ENCODE data around the gene MYH14. TPM values are rescaled to one million over a fixed set of nuclear protein-coding genes. Genes with fewer than 3 reads are reported as not detected.

MYH14 gene
- polyA plus RNA-seq, 1 of the 3 experiments (the other 2 are of a cell fraction), result 0.02 TPM

DNA sequence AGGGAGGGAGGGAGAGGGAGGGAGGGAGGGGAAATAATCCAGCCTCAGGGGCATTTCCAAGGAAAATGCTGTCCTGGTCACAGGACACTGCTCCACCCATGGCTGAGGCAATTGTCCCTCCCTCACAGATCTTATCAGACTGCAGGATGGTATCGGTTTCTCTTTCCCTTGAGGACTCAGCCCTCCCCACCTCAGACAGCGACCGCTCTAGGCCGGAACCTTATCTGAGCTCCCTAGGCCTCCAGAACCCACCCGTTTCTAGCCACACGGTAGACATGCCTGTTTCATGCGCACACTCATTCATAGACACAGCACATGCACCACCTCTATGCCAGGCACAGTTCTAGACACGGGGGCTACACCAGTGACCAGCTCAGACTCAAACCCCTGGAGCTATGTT is 30.3 kb upstream of the MYH14 start:
- no peaks in the 10 kb centered on the region for H4K20me1 ChIP-seq (ENCODE audit: insufficient read depth)
- H3K36me3 ChIP-seq (replicated peaks in 1 of 2; ENCODE audit: control insufficient read depth in 1 of 2, insufficient read depth in 2 of 2, low read length in 1 of 2), result no peaks in the 10 kb centered on the region
- no peaks in the 10 kb centered on the region for H3K79me2 ChIP-seq (ENCODE audit: insufficient read depth)
- 10% methylated on average over 8 of the region's 8 CpGs for WGBS (ENCODE audit: low lambda C conversion rate)
- H3K4me2 ChIP-seq, result no peak overlapping the region
- ChIA-PET CTCF (no interaction called here), POLR2A (no interaction called here)
- H3K9ac ChIP-seq, result no peak overlapping the region
- H3K4me3 ChIP-seq (ENCODE audit: low read depth in 2 of 2, low read length in 1 of 2), result no peak overlapping the region
- peaks cover 48% of the 10 kb centered on the region for H3K27me3 ChIP-seq (ENCODE audit: insufficient read depth)
- TF ChIP-seq, protein P1, sequence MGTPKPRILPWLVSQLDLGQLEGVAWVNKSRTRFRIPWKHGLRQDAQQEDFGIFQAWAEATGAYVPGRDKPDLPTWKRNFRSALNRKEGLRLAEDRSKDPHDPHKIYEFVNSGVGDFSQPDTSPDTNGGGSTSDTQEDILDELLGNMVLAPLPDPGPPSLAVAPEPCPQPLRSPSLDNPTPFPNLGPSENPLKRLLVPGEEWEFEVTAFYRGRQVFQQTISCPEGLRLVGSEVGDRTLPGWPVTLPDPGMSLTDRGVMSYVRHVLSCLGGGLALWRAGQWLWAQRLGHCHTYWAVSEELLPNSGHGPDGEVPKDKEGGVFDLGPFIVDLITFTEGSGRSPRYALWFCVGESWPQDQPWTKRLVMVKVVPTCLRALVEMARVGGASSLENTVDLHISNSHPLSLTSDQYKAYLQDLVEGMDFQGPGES (IDR thresholded peaks at IDR 0.05; ENCODE audit: low read depth, low read length), result no peak
- no peak for TF ChIP-seq ELF1 (IDR thresholded peaks at IDR 0.05)
- TF ChIP-seq, protein P2, sequence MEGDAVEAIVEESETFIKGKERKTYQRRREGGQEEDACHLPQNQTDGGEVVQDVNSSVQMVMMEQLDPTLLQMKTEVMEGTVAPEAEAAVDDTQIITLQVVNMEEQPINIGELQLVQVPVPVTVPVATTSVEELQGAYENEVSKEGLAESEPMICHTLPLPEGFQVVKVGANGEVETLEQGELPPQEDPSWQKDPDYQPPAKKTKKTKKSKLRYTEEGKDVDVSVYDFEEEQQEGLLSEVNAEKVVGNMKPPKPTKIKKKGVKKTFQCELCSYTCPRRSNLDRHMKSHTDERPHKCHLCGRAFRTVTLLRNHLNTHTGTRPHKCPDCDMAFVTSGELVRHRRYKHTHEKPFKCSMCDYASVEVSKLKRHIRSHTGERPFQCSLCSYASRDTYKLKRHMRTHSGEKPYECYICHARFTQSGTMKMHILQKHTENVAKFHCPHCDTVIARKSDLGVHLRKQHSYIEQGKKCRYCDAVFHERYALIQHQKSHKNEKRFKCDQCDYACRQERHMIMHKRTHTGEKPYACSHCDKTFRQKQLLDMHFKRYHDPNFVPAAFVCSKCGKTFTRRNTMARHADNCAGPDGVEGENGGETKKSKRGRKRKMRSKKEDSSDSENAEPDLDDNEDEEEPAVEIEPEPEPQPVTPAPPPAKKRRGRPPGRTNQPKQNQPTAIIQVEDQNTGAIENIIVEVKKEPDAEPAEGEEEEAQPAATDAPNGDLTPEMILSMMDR (IDR thresholded peaks at IDR 0.05), result no peak
- no peak for TF ChIP-seq CHD2 (IDR thresholded peaks at IDR 0.05; ENCODE audit: low read length, partially characterized antibody)
- no peak for TF ChIP-seq RCOR1 (IDR thresholded peaks at IDR 0.05; ENCODE audit: low read length)
- no peak for TF ChIP-seq RAD21 (IDR thresholded peaks at IDR 0.05; ENCODE audit: low read length)
- TF ChIP-seq TAF1 (IDR thresholded peaks at IDR 0.05; ENCODE audit: borderline replicate concordance, low read depth, low read length), result no peak
- no peak for TF ChIP-seq MXI1 (IDR thresholded peaks at IDR 0.05; ENCODE audit: low read depth, low read length)
- no peak for TF ChIP-seq NFIC (IDR thresholded peaks at IDR 0.05; ENCODE audit: borderline replicate concordance)
- H2AFZ ChIP-seq (ENCODE audit: low read depth), result no peak overlapping the region
- H3K9me3 ChIP-seq, result no peaks in the 10 kb centered on the region
- H3F3A ChIP-seq (replicated peaks; ENCODE audit: insufficient read depth), result no peaks in the 10 kb centered on the region
- no peak for DNase-seq
- no peaks in the 10 kb centered on the region for H3K4me1 ChIP-seq (ENCODE audit: control insufficient read depth in 1 of 2, insufficient read depth in 2 of 2, low read depth in 1 of 2, low read length in 1 of 2)
- no peak overlapping the region for H3K27ac ChIP-seq (ENCODE audit: low read depth in 2 of 2, low read length in 1 of 2)
- H3K9me2 ChIP-seq, result no peaks in the 10 kb centered on the region

DNA sequence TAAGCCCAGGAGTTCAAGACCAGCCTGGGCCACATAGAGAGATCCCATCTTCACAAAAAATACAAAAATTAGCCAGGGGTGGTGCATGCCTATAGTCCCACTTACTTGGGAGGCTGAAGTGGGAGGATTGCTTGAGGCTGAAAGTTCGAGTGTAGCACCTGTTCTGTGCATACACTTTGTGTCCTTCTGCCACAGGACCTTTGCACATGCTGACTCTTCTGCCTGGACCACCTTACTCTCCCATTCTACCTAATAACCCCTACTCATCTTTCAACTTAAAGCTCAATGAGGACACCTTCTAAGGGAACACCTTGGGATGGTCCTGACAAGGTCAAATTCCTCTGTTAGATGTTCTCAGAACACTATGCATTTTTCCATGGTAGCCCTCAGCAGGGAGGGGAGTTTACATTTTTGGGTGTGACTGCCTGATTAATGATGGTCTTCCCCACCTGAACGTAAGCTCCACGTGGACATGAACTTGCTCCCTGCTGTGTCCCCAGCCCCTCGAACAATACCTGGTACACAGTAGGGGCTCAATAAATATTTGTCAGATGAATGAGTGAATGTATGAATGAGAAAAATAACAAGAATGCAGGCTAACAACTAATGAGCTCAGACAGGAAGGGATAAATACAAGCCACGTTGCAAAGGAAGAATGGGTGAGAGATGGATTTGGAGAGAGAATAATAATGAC is 29.2 kb upstream of the MYH14 start:
- Histone ChIP-seq H3K9me2 (no peaks in the 10 kb centered on the region), H3K4me3 (ENCODE audit: low read depth in 2 of 2, low read length in 1 of 2) (no peak overlapping the region), H3K36me3 (replicated peaks in 1 of 2; ENCODE audit: control insufficient read depth in 1 of 2, insufficient read depth in 2 of 2, low read length in 1 of 2) (no peaks in the 10 kb centered on the region), H3K27me3 (ENCODE audit: insufficient read depth) (peaks cover 40% of the 10 kb centered on the region), H3K9ac (no peak overlapping the region), H3K9me3 (no peaks in the 10 kb centered on the region), H3K79me2 (ENCODE audit: insufficient read depth) (no peaks in the 10 kb centered on the region), H4K20me1 (ENCODE audit: insufficient read depth) (no peaks in the 10 kb centered on the region), H3K4me1 (ENCODE audit: control insufficient read depth in 1 of 2, insufficient read depth in 2 of 2, low read depth in 1 of 2, low read length in 1 of 2) (no peaks in the 10 kb centered on the region), H2AFZ (ENCODE audit: low read depth) (no peak overlapping the region), H3K4me2 (no peak overlapping the region), H3K27ac (ENCODE audit: low read depth in 2 of 2, low read length in 1 of 2) (no peak overlapping the region), H3F3A (replicated peaks; ENCODE audit: insufficient read depth) (no peaks in the 10 kb centered on the region)
- CTCF ChIA-PET, result no interaction called here
- POLR2A ChIA-PET, result no interaction called here
- TF ChIP-seq, protein P2 (IDR thresholded peaks at IDR 0.05), result no peak
- TF ChIP-seq, protein P3, sequence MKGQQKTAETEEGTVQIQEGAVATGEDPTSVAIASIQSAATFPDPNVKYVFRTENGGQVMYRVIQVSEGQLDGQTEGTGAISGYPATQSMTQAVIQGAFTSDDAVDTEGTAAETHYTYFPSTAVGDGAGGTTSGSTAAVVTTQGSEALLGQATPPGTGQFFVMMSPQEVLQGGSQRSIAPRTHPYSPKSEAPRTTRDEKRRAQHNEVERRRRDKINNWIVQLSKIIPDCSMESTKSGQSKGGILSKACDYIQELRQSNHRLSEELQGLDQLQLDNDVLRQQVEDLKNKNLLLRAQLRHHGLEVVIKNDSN (IDR thresholded peaks at IDR 0.05; ENCODE audit: borderline replicate concordance, low read depth), result no peak
- TF ChIP-seq EP300 (IDR thresholded peaks at IDR 0.05; ENCODE audit: borderline replicate concordance in 1 of 2, low read depth in 1 of 2, low read length in 1 of 2) (no peak), CHD2 (IDR thresholded peaks at IDR 0.05; ENCODE audit: low read length, partially characterized antibody) (no peak)
- TF ChIP-seq, protein P4, sequence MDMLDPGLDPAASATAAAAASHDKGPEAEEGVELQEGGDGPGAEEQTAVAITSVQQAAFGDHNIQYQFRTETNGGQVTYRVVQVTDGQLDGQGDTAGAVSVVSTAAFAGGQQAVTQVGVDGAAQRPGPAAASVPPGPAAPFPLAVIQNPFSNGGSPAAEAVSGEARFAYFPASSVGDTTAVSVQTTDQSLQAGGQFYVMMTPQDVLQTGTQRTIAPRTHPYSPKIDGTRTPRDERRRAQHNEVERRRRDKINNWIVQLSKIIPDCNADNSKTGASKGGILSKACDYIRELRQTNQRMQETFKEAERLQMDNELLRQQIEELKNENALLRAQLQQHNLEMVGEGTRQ (IDR thresholded peaks at IDR 0.05; ENCODE audit: borderline replicate concordance, low read depth, low read length), result no peak
- 8% methylated on average over 5 of the region's 5 CpGs for WGBS (ENCODE audit: low lambda C conversion rate)
- DNase-seq, result no peak

Data from SK-N-SH (cell line).